GM21576 (cell line): ENCODE results near the gene DHX58.

Experiments
- ATAC-seq: cut with Tn5 transposase; IDR thresholded peaks from one replicate; pipeline ENCODE4 v1.9.1; 2021; ENCODE audit warnings: mild to moderate bottlenecking, moderate library complexity; ENCODE audit not compliant: unreplicated experiment

Gene DHX58

DNA sequence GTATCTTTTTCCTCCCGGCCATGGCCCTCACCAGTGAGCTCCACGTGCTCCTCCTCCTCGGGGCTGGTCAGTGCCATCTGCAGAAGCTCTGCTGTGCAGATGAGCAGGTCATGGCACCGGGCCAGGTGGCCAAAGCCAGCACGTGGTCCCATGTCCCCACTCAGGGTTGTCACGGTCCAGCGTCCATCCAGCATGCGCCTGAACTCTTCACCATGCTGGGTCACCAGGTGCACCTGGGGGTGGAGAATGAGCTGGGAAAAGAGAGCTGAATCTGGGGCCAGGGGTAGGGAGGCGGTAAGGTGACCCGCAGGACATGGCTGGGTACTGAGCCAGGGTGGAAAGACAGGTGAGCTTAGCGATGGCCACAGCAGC, 1.3 kb downstream of the DHX58 start:
- no peak for ATAC-seq

GRCh38 chr17:42110301-42111264, 1.9 kb downstream of the DHX58 start:
- ATAC-seq, result no peak

DNA sequence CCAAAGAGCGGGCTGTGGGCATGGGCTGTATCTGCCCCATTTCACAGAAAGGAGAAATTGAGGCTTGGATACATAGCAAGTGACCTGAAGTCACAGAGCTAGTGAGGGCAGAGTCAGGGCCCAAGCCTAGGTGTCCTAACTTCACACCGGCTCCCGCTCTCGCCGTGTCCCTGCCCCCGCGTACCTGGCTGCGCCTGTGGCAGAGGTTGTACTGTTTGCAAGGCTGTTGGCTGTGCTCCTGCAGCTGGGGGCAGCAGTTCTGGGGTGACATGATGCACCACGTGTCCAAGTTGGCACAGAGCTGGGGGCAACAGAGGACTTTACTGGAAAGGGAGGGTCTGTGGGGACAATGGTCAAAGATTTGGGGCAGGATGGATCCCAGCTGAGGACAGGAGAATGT, 3.4 kb downstream of the DHX58 start:
- ATAC-seq, result no peak

DNA sequence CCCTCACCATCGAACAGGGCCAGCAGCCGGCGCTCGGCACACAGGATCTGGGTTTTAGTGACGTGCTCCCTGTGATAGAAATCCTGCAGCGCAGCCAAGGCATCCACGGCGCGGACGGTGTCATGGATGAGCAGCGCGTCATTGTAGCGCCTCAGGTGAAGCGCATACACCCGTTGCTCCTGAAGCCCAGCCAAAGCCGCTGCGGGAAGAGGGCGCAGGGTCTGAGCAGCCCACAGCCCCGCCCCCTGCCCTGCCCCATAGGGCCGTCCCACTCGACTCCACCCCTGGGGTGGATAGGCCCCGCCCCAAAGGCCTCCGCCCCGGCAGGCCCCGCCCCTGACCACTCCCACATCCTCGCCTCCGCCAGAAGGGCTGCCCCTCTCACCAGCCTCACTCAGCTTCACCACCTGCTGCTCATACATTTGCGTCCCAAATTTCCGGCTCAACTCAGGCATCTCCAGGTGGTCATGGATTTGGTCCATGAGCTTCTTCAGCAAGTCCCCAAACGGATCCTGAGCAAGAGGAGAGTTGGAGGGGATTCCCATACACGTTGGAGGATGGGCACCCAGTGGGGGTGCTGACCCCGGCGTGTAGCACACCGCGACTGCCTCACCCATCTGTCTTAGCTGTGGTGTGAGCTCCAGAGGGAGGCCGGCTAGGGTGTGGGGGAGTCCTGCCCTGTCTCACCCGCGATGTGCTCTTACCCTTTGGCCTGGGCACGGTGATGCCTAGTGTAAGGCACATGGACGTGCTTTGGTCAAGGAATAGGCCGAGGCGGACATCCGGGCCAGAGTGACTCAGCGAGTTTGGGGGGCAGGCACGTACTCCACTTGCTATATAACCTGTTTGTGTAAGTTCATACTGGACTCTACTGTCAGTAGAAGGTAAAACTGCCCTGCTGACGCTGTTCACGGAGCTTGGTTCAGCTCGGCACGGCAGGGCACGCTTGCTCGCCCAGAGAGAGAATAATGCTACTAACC, 4.6 kb downstream of the DHX58 start:
- ATAC-seq, result peak; percentile 67

DNA sequence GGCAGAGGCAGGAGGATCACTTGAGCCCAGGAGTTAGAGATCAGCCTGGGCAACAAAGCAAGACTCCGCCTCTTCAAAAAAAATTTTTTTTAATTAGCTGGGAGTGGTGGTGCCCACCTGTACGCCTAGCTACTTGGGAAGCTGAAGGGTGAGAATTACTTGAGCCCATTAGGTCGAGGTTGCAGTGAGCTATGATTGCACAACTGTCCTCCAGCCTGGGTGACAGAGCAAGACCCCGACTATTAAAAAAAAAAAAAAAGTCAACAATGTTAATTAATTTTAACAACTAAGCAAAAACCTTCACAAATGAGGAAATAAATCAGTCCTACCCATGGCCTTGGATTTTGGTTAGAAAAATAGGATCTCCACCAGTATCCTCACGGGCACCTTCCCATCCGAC, 5.4 kb downstream of the DHX58 start:
- ATAC-seq, result no peak

DNA sequence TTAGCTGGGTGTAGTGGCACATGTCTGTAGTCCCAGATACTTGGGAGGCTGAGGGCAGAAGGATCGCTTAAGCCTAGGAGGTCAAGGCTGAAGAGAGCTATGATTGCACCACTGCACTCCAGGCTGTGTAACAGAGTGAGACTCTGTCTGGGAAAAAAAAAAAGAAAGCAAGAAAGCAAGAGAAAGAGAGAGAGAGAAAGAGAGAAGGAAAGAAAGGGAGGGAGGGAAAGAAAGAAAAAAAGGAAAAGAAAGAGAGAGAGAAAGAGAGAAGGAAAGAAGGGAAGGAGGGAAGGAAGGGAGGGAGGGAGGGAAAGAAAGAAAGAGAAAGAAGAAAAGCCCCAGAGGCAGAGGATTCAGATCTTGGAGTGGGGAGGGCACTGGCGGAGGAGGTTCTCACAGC, 6.5 kb downstream of the DHX58 start:
- ATAC-seq, result no peak

DNA sequence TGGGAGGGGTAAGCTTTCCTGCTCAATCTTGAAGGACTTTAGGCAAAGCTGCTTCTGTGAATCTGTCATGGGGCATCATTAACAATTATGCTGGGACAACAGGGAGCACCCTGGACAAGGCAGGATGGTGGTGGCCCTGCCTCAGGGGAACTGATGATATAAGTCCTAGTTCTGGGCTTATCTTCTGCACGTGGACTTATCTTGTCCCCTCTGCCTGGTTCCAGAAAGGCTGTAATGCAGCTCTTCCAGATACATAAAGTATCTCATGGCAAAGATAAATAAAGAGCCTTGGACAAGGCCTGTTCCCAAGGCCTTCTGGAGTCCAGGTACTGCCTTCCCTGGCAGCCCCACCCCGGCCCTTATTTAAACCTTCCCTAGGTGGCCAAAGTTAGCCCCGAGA, 8.2 kb downstream of the DHX58 start:
- ATAC-seq, result no peak

- no peak for ATAC-seq
Observed at GRCh38 chr17:42103221-42103954, 9.1 kb downstream of the DHX58 start.

- no peak for ATAC-seq
Observed at GRCh38 chr17:42101513-42102292, 10.8 kb downstream of the DHX58 start.

GRCh38 chr17:42098730-42099399, 13.6 kb downstream of the DHX58 start:
- no peak for ATAC-seq

- no peak for ATAC-seq
Observed at GRCh38 chr17:42097691-42098631, 14.6 kb downstream of the DHX58 start, which contains the start of gene ZNF385C. Gene ZNF385C, minus strand, starts transcription at chr17:42098473. Its CDS starts 35,417 bp downstream, at chr17:42063056.

DNA sequence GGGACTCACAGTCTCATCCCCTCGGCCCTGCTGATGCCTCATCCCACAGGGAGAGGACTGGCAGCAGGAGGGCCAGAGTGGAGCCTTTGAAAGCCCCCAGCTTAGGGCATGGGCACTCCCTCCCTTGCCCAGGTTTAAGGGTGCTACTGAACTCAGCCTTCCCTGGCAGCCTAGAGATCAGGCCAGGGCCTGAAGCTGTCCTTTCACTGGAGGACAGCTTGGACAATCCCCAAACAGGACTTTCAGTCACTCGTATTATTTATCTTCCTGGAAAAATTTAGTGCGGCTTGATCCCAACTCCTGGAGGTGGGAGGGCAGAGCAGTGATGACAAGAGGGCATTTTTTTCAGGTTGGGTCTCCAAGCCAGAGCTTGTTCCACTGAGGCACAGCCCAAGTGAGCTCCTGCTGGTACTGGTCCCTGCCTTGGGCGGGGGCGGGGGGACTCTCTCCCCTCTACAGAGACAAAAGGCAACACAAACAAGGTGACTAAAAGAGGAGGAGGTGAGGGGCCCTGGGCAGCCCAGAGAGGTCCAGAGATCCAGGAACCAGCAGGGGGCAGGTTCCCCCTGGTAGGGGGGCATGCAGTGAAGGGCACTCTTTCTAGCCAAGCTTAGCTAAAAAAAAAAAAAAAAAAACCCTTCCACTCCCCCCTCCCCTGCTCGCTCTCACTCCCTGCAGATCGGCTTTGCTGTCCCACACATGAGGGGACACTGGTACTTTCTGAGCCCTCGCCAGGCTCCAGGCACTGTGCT, 16.0 kb downstream of the DHX58 start:
- no peak for ATAC-seq

DNA sequence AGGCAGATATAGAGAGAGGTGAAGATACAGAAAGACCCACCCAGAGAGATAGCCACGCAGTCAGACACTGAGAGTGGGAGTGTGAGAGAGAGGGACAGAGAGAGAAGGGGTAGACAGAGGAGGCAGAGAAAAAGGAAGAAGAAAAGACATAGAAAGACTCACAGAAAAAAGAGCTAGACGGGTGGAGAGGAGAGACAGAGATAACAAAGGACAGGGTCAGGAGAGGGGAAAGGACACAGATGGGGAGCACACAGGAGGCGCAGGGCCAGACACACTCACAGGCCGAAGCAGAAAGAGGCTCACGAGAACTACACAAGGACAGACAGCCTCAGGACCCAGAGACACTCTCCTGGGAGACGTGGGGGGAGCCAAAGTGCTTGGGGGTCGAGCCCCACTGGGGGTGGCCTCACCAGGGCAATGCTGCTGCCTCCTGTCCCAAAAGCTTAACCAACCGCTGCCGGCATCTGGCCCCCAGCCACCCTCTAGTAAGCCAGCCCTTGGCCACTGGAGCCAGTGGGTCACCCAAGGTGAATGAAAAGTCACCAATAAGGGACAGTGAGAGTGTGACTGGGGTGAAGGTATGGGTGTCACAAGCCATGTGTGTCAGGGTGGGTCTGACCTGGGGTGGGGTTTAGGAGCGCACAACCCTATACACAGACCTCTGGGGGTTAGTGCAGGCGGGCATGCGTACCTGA, 18.0 kb downstream of the DHX58 start:
- ATAC-seq, result no peak

GRCh38 chr17:42092939-42093338, 19.6 kb downstream of the DHX58 start:
- ATAC-seq, result no peak

- ATAC-seq, result no peak
Observed at GRCh38 chr17:42090964-42091790, 21.3 kb downstream of the DHX58 start.

- ATAC-seq, result no peak
Observed at GRCh38 chr17:42088736-42089135, 23.8 kb downstream of the DHX58 start.
